Caco-2 (cell line): ENCODE data around the gene MAPKAP1. TPM values are rescaled to one million over a fixed set of nuclear protein-coding genes. Genes with fewer than 3 reads are reported as not detected.

Source experiments
- BruUV-seq: library from RNA; stranded (reverse); fragments of 400-500 nt; replicated peaks from 2 replicates; lab custom pipeline; 2021; lab: Mats Ljungman, UMichigan
- CTCF ChIA-PET: fragments of 300-600 bp; sonication (Branson Sonifier 250); formaldehyde crosslinking; loops from one replicate; lab custom pipeline; 2022; ENCODE audit warnings: antibody characterized with exemption; lab: Charles Lee
- POLR2A ChIA-PET: fragments of 300-600 bp; sonication (Branson Sonifier 250); formaldehyde crosslinking; loops from one replicate; lab custom pipeline; 2022; ENCODE audit warnings: antibody characterized with exemption; lab: Charles Lee
- DNase-seq, 2 experiments: peaks; one replicate each; pipeline versions ENCODE4 v3.0.0 to v3.0.0-alpha.2; 2020 to 2022
- H3K27me3 ChIP-seq: replicated peaks from 2 replicates; pipeline ENCODE4 v1.6.0; 2011; ENCODE audit warnings: low read length; ENCODE audit not compliant: control insufficient read depth, insufficient read depth
- H3K36me3 ChIP-seq: 2 replicates; pipeline ENCODE4 v1.5.1; 2011; ENCODE audit warnings: low read length; ENCODE audit not compliant: control insufficient read depth, insufficient read depth
- H3K4me1 ChIP-seq: fragments of 250-450 bp; sonication (Bioruptor Pico); 2 replicates; pipeline ENCODE4 v1.5.1; 2020; ENCODE audit warnings: mild to moderate bottlenecking
- H3K4me3 ChIP-seq: 2 replicates; pipeline ENCODE4 v1.5.1; 2011; ENCODE audit warnings: low read depth, mild to moderate bottlenecking, control low read depth, low read length
- H3K9me3 ChIP-seq: fragments of 250-450 bp; sonication (Bioruptor Pico); 2 replicates; pipeline ENCODE4 v1.5.1; 2020; ENCODE audit warnings: mild to moderate bottlenecking, moderate library complexity
- H3K27ac Mint-ChIP-seq: one replicate; pipeline ENCODE4 v1.8.0; 2022; ENCODE audit warnings: mixed read lengths; ENCODE audit not compliant: unreplicated experiment
- H3K27me3 Mint-ChIP-seq: one replicate; pipeline ENCODE4 v1.8.0; 2022; ENCODE audit warnings: mixed read lengths; ENCODE audit not compliant: insufficient read depth, unreplicated experiment
- H3K36me3 Mint-ChIP-seq: one replicate; pipeline ENCODE4 v1.8.0; 2022; ENCODE audit warnings: mild to moderate bottlenecking, mixed read lengths; ENCODE audit not compliant: insufficient read depth, unreplicated experiment
- H3K4me1 Mint-ChIP-seq: one replicate; pipeline ENCODE4 v1.8.0; 2022; ENCODE audit warnings: low read depth, mixed read lengths; ENCODE audit not compliant: unreplicated experiment
- H3K4me3 Mint-ChIP-seq: one replicate; pipeline ENCODE4 v1.8.0; 2022; ENCODE audit warnings: mild to moderate bottlenecking, moderate library complexity, mixed read lengths; ENCODE audit not compliant: unreplicated experiment
- H3K9me3 Mint-ChIP-seq: one replicate; pipeline ENCODE4 v1.8.0; 2022; ENCODE audit warnings: mixed read lengths; ENCODE audit not compliant: unreplicated experiment
- CTCF ChIP-seq, 2 experiments: fragments of 200-600 bp in 1 of 2; IDR thresholded peaks; 1 replicate in 1 of 2; 2 replicates in 1 of 2; pipeline versions ENCODE4 v1.5.1 to v1.8.0; 2011 to 2022; ENCODE audit warnings: antibody characterized with exemption in 1 of 2, control low read depth in 1 of 2, inconsistent platforms in 1 of 2, low read depth in 1 of 2, low read length in 1 of 2, mild to moderate bottlenecking in 1 of 2, moderate library complexity in 1 of 2; ENCODE audit not compliant: insufficient read depth in 1 of 2, severe bottlenecking in 1 of 2, unreplicated experiment in 1 of 2
- intact Hi-C: fragments of 100-400 bp; cut with micrococcal nuclease; formaldehyde crosslinking; loops from one replicate; pipeline ENCODE4 v1.10.0; 2022; ENCODE audit not compliant: unreplicated experiment
- total RNA-seq: library from RNA; stranded (reverse); gene quantifications from 2 replicates; pipeline ENCODE4 v1.2.3, GENCODE V29; 2022

The MAPKAP1 gene
- total RNA-seq, 1 experiment from 2014 or later = 70.0 TPM

GRCh38 chr9:125705893-125706292 is 1.1 kb downstream of the MAPKAP1 start:
- H3K4me3 ChIP-seq = peak overlapping the region; percentile 87
- CTCF ChIA-PET = interaction anchor here (0.6 to 1.1 kb wide), 2 partner anchors 298 to 438 kb away, joined by 3 to 6 read pairs; no protein-coding TSS in a partner anchor

GRCh38 chr9:125703662-125704061 is 3.3 kb downstream of the MAPKAP1 start:
- Mint-ChIP-seq H3K4me3 (no peak overlapping the region), H3K27ac (no peak overlapping the region), H3K27me3 (no peaks in the 10 kb centered on the region), H3K36me3 (peaks cover 8% of the 10 kb centered on the region), H3K4me1 (peaks cover 8% of the 10 kb centered on the region), H3K9me3 (no peaks in the 10 kb centered on the region)
- Histone ChIP-seq H3K4me1 (peaks cover 8% of the 10 kb centered on the region; the same call in 1 of the 2 replicates), H3K9me3 (no peaks in the 10 kb centered on the region), H3K36me3 (no peaks in the 10 kb centered on the region), H3K4me3 (no peak overlapping the region), H3K27me3 (no peaks in the 10 kb centered on the region)
- no peak for TF ChIP-seq CTCF (IDR thresholded peaks at IDR 0.05; ENCODE audit: insufficient read depth in 1 of 2, low read depth in 1 of 2, low read length in 1 of 2, severe bottlenecking in 1 of 2, unreplicated experiment in 1 of 2)
- intact Hi-C loops = no loop called here
- DNase-seq = no peak
- BruUV-seq = no TSS peak
- ChIA-PET POLR2A (no interaction called here), CTCF (no interaction called here)

More at GRCh38 chr9:125705893-125706292, 1.1 kb downstream of the MAPKAP1 start:
- Mint-ChIP-seq H3K4me3 (peak overlapping the region; percentile 60), H3K36me3 (peaks cover 8% of the 10 kb centered on the region), H3K9me3 (no peaks in the 10 kb centered on the region), H3K27ac (peak overlapping the region; percentile 60), H3K4me1 (peaks cover 8% of the 10 kb centered on the region), H3K27me3 (no peaks in the 10 kb centered on the region)
- intact Hi-C loops = no loop called here
- no peaks in the 10 kb centered on the region for H3K9me3 ChIP-seq
- BruUV-seq = no TSS peak
- DNase-seq = no peak
- peaks cover 8% of the 10 kb centered on the region; the same call in 1 of the 2 replicates for H3K4me1 ChIP-seq
- no peaks in the 10 kb centered on the region for H3K36me3 ChIP-seq
- H3K27me3 ChIP-seq = no peaks in the 10 kb centered on the region
- POLR2A ChIA-PET = interaction anchor here (1.3 kb wide), 1 partner anchor 30 kb away, joined by 5 read pairs; no protein-coding TSS in a partner anchor
- TF ChIP-seq CTCF (IDR thresholded peaks at IDR 0.05; ENCODE audit: insufficient read depth in 1 of 2, low read depth in 1 of 2, low read length in 1 of 2, severe bottlenecking in 1 of 2, unreplicated experiment in 1 of 2) = no peak

- Histone ChIP-seq H3K9me3 (no peaks in the 10 kb centered on the region), H3K27me3 (no peaks in the 10 kb centered on the region), H3K36me3 (no peaks in the 10 kb centered on the region), H3K4me3 (no peak overlapping the region), H3K4me1 (peaks cover 8% of the 10 kb centered on the region; the same call in 1 of the 2 replicates)
- Mint-ChIP-seq H3K4me3 (no peak overlapping the region), H3K9me3 (no peaks in the 10 kb centered on the region), H3K36me3 (no peaks in the 10 kb centered on the region), H3K27ac (no peak overlapping the region), H3K27me3 (no peaks in the 10 kb centered on the region), H3K4me1 (peaks cover 8% of the 10 kb centered on the region)
- POLR2A ChIA-PET = no interaction called here
- CTCF ChIA-PET = no interaction called here
- intact Hi-C loops = no loop called here
- no peak for TF ChIP-seq CTCF (IDR thresholded peaks at IDR 0.05; ENCODE audit: insufficient read depth in 1 of 2, low read depth in 1 of 2, low read length in 1 of 2, severe bottlenecking in 1 of 2, unreplicated experiment in 1 of 2)
- no peak for DNase-seq
- BruUV-seq = no TSS peak
Measured at GRCh38 chr9:125701351-125701750, 5.7 kb downstream of the MAPKAP1 start.
